DMS153 treated with DMSO at 0.1 percent for 48 hours (cell line): ENCODE measurements around the gene CHI3L2.

Experiments
- DNase-seq: peaks from one replicate; lab custom pipeline; 2025; ENCODE audit not compliant: unreplicated experiment; lab: John Stamatoyannopoulos, UW

Gene CHI3L2

GRCh38 chr1:111219557-111220286 is 7.8 kb upstream of the CHI3L2 start:
- DNase-seq, result no peak

GRCh38 chr1:111220302-111220890 is 7.1 kb upstream of the CHI3L2 start:
- no peak for DNase-seq

- no peak for DNase-seq
Measured at GRCh38 chr1:111221276-111221632, 6.3 kb upstream of the CHI3L2 start.

DNA sequence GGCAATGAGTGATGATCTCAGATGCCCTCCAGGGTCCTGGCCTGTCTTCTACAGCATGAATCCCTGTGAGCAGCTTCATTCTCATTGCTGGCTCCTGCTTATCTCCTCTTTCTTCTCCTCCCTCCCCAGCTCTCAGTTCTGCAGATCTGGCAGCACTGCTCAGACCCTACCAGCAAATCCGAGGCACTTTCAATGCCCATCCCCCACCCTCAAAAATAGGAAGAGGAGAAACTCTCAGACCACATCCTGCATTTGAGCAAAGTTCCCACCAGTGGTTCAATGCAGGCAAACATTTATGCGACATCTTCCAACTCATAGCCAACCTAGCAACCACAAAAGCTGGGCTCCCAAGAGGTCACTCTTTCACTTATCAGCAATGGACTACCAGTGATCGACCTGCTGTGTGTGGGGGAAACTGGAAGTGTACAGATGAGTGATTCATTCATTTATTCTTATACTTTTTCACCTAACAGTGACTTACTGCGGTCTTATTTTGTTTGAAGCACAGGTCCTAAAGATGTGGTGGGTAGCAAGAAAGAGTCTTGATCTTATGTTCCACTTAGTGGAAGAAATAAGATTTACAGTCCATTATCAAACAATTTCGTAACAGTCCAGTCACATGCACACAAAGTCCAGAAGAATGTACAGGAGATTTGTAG is 5.8 kb upstream of the CHI3L2 start:
- DNase-seq, result no peak

GRCh38 chr1:111222308-111223125 is 5.0 kb upstream of the CHI3L2 start:
- peak; percentile 61 for DNase-seq

DNA sequence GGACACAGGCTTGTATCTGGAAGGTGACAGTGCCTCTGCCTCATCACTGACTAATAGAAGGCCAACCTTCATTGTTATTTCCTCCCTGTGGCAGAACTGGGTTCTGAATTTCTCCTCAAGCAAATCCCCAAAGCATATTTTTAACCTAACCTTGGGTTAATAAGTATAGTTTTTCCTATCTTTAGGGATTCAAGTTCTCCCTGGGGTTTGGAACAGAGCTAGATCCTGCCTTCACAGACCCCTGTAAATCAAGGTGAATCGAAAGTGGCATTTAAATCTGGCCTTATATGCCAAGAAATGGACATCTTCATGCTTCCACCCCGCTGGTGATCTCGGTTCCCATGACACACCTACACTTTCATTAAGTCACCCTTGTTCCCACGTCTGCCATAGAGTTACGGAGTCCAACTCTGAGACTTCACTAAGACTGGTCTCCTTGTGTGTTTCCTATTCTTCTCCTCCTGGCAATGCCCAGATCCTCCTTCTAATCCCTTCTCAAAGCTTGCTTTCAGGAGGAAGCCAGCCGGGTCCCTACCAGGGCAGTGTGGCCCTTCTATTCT is 4.3 kb upstream of the CHI3L2 start:
- DNase-seq, result no peak

- no peak for DNase-seq
Measured at GRCh38 chr1:111225091-111225490, 2.4 kb upstream of the CHI3L2 start.

DNA sequence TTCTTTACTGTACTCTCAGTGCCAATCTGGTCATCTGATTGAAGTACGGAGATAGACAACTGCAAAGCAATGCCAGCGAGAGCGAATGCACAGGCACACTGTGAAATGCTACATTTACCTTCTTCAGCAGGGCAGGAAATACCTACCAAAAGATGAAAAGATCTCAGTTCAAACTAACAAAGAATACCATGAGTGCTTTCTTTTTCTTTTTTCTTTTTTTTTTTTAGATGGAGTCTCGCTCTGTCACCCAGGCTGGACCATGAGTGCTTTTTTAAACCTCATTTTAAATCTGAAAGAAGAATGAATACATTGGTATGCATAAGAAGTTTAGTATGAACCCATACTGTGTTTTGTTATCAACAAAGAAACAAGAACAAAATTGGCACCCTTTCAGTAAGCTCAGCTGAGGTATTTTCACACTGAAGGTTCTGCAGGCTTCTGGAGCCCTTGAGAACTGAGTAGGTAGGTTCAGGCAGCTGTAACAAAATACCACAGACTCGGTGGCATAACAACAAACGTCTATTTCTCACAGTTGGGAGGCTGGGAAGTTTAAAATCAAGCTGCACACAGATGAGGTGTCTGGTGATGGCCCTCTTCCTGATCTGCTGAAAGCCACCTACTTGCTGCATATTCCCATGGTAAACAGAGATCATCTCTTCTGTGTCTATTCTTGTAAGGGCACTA is 1.7 kb upstream of the CHI3L2 start:
- no peak for DNase-seq

DNA sequence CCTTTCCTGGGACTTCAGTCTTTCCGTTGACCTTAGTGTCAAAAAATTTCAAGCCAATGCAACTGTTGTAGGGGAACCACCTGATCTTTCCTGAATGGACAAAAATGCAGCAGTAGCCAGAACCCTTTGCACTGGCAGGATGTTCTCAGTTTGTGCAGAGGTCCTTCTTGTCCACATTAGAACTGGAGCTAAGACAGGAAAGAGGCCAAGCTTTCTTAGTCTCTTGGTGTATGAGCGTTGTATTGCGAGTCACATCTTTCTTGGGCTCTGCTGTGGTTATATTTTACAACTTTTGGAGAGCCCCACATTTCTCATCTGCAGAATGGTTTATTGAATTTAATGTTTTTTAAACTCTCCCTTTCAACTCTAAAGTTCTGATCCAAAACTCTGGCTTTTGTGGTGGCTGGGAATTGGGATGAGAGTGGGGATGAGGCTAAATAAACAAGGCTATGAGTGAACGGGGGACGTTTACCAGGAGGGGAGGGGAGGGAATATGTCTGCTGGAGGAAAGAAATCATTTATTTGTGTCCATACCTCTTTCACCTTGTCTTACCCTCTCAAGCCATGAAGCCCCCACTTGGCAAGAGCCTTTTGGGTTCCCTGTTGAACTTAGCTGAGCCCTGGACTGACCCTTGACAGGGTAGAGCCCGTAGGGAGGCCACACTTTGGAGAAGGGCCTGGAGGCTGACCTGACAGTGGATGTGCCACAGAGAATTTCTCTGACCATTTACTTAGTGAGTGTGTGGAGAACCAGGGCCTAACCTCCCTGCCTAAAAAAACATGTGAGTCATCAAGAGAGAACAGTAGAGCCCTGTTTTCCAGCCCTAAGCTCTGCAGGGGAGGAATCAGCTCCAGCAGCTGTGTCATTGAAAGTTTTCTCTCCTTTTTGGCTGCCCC is 586 bp downstream of the CHI3L2 start:
- DNase-seq, result no peak

- DNase-seq, result no peak
Measured at GRCh38 chr1:111228748-111229126, 1.2 kb downstream of the CHI3L2 start.

- DNase-seq, result no peak
Measured at GRCh38 chr1:111232134-111232533, 4.6 kb downstream of the CHI3L2 start.

GRCh38 chr1:111234258-111234657 is 6.7 kb downstream of the CHI3L2 start:
- DNase-seq, result no peak

- no peak for DNase-seq
Measured at GRCh38 chr1:111234866-111235265, 7.4 kb downstream of the CHI3L2 start.

GRCh38 chr1:111236379-111236778 is 8.9 kb downstream of the CHI3L2 start:
- no peak for DNase-seq

DNA sequence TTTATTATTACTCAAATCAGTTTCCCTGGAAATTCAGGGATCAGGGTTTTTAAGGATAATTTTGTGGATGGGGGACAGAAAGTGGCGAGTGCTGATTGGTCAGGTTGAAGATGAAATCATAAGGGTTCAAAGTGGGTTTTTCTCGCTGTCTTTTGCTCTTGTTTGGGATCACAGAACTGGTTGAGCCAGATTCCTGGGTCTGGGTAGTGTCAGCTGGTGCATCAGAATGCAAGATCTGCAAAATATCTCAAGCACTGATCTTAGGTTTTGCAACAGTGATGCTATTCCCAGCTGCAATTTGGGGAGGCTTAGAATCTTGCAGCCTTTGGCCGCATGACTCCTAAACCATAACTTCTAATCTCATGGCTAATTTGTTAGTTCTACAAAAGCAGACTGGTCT is 9.3 kb downstream of the CHI3L2 start:
- DNase-seq, result no peak

- DNase-seq, result no peak
Measured at GRCh38 chr1:111238056-111238795, 10.7 kb downstream of the CHI3L2 start.

DNA sequence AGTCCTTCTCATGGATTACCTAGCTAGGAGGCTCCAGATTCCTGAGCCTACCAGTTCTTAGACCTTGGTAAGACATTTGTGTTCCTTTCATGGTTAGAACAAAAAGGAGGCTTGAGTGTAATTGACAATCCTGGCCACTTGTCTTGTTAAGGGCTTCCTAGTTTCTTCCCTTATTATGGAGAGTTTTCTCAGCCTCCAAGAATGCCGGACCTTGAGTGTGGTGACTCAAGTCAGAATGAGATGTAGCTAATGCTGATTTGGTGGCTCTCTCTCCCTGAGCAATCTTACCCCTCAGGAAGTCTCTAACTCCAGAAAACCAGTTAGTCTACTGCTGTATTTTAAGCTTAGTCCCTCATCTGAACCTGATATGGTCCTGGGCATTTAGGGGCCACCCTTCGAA is 14.3 kb downstream of the CHI3L2 start:
- DNase-seq, result no peak

DNA sequence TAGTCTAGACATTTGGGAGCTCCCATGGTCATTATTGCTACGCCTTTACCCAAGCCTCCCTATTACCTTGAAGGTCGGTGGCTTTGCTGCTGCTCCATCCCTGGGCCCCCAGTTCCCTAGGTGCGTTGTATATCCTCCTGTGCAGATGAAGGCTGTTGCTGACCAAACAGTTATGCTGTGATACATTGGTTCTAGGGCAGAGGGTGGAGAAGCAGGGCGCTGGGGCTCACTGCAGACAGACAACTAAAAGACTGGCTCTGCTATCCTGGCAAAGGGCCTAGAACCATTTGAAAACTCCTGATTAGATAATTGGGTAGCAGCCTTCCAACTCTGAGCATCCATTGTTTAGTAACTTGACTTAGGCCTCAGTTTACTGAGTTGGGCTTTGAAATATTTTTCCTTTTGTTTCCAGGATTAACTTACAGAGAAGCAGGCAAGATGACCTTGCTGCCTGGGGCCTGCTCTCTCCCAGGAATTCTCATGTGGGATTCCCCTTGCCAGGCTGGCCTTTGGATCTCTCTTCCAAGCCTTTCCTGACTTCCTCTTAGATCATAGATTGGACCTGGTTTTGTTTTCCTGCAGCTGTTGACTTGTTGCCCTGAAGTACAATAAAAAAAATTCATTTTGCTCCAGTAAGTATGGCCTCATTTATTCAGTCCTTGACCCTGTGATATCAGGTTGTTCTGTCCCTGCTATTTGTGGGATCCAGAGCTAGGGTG is 15.5 kb downstream of the CHI3L2 start:
- DNase-seq, result no peak
